ENCODE results near the gene GPAT3. TPM values are rescaled to one million over a fixed set of nuclear protein-coding genes. Genes with fewer than 3 reads are reported as not detected.
"Not testable (repeated sequence)": the region's sequence is repeated elsewhere in the genome, so short reads cannot be mapped to it uniquely, and the experiment has no call there.

Gene GPAT3
- total RNA-seq, result 10 to 100 TPM; 34.0 to 39.0 TPM
- long read RNA-seq, transcript GPAT3-202 (13 exons, 2,631 nt), result minor isoform, 17 of 107 reads
- long read RNA-seq, transcript GPAT3-201 (12 exons, 2,625 nt), result major isoform, 78 of 107 reads
- long read RNA-seq, partial matches to known transcripts, result 4 of 107 reads
- long read RNA-seq, other reads (novel, unspliced or antisense), result 8 of 107 reads

- intact Hi-C loops (cut with DNase I), result no loop called here
- ATAC-seq (peak; percentile 90 to 91), DNase-seq (peak; percentile 85)
These were observed at the start of gene GPAT3 for GRCh38 chr4:83535520-83536361. Gene GPAT3, plus strand, starts transcription at chr4:83536108. Its CDS starts 515 bp downstream, at chr4:83536623.

GRCh38 chr4:83486457-83487129 is 49.3 kb upstream of the GPAT3 start:
- intact Hi-C loops (cut with DNase I), result no loop called here
- no peak for ATAC-seq
- no peak for DNase-seq

DNA sequence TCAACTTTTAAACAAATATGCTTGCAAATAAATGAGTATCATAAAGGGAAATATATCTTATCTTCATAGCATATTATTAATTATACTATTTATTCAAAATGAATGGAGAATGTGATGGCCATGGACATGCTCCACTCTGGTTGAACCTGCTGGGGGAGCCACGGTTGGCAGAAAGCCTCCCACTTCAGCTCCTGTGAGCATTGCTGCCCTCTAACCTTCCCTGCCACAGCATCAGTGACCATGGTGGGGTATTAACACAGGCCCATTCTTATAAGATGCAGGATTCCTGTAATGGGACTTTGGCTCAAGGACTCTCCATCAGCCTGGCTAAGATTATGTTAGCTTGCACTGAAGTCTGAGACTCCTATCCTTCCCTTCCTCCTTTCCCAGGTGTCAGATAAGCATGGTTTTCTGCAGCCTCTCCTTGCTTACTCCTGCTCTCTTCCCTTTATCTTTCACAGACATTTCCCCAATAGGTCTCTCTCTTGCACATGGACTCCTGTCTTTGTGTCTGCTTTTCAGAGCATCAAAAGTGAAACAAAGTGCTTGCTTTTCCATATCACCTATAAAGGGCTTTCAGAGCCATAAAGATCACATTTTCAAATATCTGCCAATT is 46.1 kb upstream of the GPAT3 start:
- intact Hi-C loops (cut with DNase I), result no loop called here
- DNase-seq, result no peak
- no peak for ATAC-seq

GRCh38 chr4:83490876-83491450 is 44.9 kb upstream of the GPAT3 start:
- intact Hi-C loops (cut with DNase I), result no loop called here
- DNase-seq, result no peak
- ATAC-seq, result no peak

DNA sequence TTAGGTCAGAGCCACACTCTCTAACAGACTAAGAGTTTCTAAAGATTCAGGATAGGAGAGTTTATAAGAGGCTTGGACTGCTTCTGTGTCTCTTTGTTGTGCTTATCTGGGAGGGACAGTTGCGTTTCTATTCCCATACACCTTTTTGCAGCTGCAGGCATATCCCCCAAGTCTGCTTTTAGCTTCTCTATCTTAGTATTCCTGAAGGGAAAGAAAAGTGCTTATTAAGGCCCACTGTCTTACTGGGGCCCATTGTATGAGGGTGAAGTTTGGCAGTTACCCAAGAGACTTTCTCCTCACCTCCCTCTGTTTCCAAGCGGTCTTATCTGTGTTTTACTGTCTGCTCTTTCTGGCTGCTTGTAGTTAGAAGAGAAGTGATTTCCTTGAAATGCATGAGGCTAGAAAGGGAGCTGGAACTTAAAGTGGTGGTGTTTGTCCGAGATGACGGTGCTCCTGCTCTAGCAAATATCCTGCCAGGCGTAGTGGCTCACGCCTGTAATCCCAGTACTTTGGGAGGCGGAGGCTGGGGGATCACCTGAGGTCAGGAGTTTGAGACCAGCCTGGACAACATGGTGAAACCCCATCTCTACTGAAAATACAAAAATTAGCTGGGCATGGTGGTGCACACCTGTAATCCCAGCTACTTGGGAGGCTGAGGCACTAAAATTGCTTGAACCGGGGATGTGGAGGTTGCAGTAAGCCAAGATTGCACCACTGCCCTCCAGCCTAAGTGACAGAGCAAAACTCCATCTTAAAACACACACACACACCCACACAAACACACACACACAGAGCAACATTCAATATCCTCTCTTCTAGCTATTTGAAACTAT is 39.6 kb upstream of the GPAT3 start:
- intact Hi-C loops (cut with DNase I); DNase-seq; ATAC-seq: not testable (repeated sequence)

- no peak for ATAC-seq
These were observed 37.7 kb upstream of the GPAT3 start for GRCh38 chr4:83498187-83498586.

DNA sequence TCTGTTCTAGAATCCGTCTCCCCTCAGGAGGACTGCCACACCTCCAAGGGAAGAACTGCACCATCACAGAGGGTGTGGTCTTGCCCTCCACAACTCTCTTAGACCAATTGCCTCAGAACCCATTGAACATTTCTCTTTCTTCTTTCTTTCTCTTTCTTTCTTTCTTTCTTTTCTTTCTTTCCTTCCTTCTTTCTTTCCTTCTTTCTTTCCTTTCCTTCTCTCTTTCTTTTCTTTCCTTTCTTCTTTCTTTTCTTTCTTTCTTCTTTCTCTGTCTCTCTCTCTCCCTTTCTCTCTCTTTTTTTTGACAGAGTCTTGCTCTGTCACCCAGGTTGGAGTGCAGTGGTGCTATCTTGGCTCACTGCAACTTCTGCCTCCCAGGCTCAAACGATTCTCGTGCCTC is 34.2 kb upstream of the GPAT3 start:
- DNase-seq; ATAC-seq; intact Hi-C loops (cut with DNase I): not testable (repeated sequence)

More at GRCh38 chr4:83498187-83498586, 37.7 kb upstream of the GPAT3 start:
- intact Hi-C loops (cut with DNase I), result no loop called here
- DNase-seq, result no peak

DNA sequence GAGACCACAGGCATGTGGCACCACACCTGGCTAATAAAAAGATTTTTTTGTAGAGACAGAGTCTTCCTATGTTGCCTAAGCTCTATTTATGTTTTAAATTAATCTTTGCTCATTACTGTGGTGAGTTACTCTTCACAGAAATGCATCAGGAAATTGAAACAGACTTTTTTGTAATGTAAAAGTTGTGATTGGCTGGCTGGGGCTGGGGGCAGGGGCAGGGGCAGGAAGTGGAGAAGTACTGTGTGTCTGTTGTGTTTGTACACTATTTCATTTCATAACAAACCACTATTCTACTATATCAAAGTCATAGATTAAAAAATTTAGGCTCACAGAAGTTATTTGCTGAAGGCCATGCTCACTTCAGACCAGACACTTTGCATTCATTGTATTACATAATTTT is 31.9 kb upstream of the GPAT3 start:
- DNase-seq (no peak), ATAC-seq (no peak)
- intact Hi-C loops (cut with DNase I), result no loop called here

- DNase-seq (no peak), ATAC-seq (no peak)
- intact Hi-C loops (cut with DNase I), result no loop called here
These were observed 31.4 kb upstream of the GPAT3 start for GRCh38 chr4:83504503-83504902.

GRCh38 chr4:83504996-83505395 is 30.9 kb upstream of the GPAT3 start:
- ATAC-seq (no peak), DNase-seq (no peak)
- intact Hi-C loops (cut with DNase I), result loop anchor here in 1 of 2 donors (5.0 kb wide), 1 partner anchor 132 kb away; no protein-coding TSS in a partner anchor

DNA sequence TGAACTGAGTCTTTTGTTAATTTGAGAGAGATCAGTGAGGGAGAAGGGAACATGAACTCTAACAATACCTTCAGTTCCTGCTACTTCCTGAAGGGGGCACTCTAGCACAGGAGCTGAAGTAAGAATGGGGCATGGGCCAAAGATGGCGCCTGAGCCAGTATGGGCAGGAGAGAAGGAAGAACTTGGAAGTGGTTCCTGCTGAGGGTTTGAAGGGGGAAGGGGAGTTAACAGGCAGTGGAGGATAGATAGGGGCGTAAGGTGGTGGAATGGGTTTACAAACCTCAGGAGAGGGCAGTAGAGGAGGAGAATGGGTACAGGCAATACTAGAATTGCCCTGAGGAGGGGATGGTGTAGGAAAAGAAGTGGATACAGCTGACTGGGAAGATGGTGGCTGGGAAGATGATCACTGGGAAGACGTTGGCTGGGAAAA is 26.7 kb upstream of the GPAT3 start:
- intact Hi-C loops (cut with DNase I), result loop anchor here (2.0 to 5.0 kb wide), 2 partner anchors 128 to 130 kb away; no protein-coding TSS in a partner anchor
- peak; percentile 56 for DNase-seq
- peak; percentile 55 to 57 for ATAC-seq

- no peak for ATAC-seq
- intact Hi-C loops (cut with DNase I), result no loop called here
- DNase-seq, result no peak
These were observed 25.5 kb upstream of the GPAT3 start for GRCh38 chr4:83510442-83510841.

GRCh38 chr4:83516042-83516772 is 19.7 kb upstream of the GPAT3 start:
- DNase-seq (peak; percentile 39), ATAC-seq (peak in 1 of 2 donors; percentile 80)
- intact Hi-C loops (cut with DNase I), result no loop called here

DNA sequence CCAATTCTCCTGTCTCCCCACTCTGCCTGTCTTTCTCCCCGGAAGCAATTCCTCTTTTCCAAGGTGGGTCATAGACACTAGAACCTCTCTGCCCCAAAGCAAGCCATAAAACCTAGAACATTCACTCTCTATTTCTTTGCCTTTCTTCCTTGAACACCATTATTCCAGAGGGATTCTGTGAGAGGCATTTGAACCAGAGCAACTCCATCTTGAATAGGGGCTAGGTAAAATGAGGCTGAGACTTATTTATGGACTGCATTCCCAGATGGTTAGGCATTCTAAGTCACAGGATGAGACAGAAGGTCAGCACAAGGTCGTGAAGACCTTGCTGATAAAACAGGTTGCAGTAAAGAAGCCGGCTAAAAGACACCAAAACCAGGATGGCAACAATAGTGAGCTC is 13.7 kb upstream of the GPAT3 start:
- no peak for ATAC-seq
- intact Hi-C loops (cut with DNase I), result no loop called here

GRCh38 chr4:83527671-83528070 is 8.2 kb upstream of the GPAT3 start:
- ATAC-seq, result no peak
- intact Hi-C loops (cut with DNase I), result no loop called here
- DNase-seq, result no peak

More for the DNA sequence above, 13.7 kb upstream of the GPAT3 start:
- DNase-seq, result no peak

DNA sequence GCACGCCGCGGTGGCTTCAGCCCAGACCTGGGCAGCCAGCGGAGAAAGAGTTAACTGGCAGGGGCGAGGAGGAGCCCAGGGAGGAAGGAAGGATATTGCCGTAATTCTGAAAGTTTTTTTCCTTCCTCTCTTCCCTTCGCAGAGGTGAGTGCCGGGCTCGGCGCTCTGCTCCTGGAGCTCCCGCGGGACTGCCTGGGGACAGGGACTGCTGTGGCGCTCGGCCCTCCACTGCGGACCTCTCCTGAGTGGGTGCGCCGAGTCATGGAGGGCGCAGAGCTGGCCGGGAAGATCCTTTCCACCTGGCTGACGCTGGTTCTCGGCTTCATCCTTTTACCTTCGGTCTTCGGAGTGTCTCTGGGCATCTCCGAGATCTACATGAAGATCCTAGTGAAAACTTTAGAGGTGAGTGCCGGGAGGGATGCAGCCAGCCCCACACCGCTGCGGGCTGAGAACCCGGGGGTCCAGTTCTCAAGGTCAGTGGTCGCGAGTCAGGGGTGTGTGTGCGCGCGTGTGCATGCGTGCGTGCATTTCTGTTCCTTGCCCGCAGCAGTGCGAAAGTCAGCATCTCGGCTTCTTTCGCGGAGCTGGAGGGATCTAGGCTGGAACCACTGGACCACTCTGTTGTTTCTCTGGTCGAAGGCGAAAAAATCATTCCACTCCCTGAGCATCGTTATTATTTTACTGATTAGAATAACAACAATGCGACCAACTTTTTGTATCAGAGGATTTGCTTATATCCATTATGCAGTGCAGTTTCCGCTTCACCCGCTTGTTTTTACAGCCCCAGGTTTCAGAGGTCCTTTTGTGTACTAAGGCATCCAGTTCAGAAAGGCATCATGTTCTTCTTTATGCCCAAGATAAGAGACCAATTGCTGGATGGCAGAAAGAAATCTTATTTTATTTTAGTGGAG is 709 bp downstream of the GPAT3 start:
- DNase-seq (no peak), ATAC-seq (peak; percentile 49 to 66)
- intact Hi-C loops (cut with DNase I), result no loop called here

- no peak for DNase-seq
- intact Hi-C loops (cut with DNase I), result no loop called here
- ATAC-seq, result peak; percentile 79
These were observed 6.3 kb downstream of the GPAT3 start for GRCh38 chr4:83542225-83542624.

Data from left cardiac atrium (tissue), 4 donors.